ENCODE data around the gene ADGRB2.

Gene ADGRB2

DNA sequence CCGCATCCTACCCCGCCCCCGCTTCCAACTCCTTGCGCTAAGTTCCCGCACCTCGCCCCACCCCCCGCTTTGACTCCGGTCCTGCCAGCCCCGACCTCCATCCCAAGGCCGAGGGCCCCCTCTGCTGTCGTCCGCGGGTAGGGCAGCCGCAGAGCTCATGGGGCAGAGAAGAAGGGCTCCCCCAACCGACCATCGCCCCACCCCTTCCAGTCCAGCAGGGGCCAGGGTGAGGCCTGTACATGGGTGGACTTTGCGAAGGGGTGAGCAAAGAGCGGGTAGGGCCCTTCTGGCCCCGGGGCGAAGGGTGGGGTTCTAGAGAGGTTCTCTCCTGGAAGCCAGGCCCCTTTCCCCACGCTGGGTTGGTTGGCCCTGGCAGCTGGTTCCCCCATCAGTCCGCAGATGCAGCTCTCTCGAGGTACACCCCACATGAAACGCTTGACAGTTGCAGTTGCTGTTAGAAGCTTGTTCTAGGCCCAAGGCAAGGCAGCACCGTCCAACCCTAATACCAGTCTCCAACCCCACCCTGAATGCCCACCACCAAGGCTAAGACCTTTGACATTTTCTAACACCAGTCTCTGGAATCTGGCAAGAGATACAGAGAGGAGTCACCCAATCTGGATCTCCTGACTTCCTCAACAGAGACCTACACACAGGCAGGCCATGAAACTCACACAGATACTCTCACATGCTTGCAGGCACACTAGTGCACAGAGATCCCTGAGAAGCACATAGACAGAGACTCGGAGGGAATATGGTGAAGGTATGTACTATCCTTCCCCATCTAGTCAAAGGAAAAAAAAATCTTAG is 25.3 kb upstream of the ADGRB2 start:
- peak; percentile 94 for DNase-seq
- no peak overlapping the region for H2AK5ac ChIP-seq (ENCODE audit: low read length)
- H3K4me1 ChIP-seq (ENCODE audit: control insufficient read depth, low read depth, low read length) = peaks cover 2% of the 10 kb centered on the region
- no peak overlapping the region for H2BK120ac ChIP-seq (ENCODE audit: low read depth, low read length)
- no peak overlapping the region for H3K23ac ChIP-seq (ENCODE audit: low read length)
- no peaks in the 10 kb centered on the region for H3K27me3 ChIP-seq (ENCODE audit: insufficient read depth, low read length, poor library complexity)
- H3K4me3 ChIP-seq (ENCODE audit: low read length) = no peak overlapping the region
- no peak overlapping the region for H3K9ac ChIP-seq (ENCODE audit: low read length)
- no peak overlapping the region for H3K18ac ChIP-seq (ENCODE audit: low read length)
- no peaks in the 10 kb centered on the region for H3K36me3 ChIP-seq (ENCODE audit: control insufficient read depth, insufficient read depth, low read length)
- no peak overlapping the region for H3K4me2 ChIP-seq (ENCODE audit: low read length)
- H4K8ac ChIP-seq (ENCODE audit: low read depth, low read length) = no peak overlapping the region
- no CpG with 5 or more reads among the region's 26 CpGs for WGBS (ENCODE audit: extremely low coverage, insufficient coverage, low lambda C conversion rate)
- H3K27ac ChIP-seq (ENCODE audit: low read depth, low read length) = no peak overlapping the region
- peak overlapping the region; percentile 85 for H3K56ac ChIP-seq (ENCODE audit: low read length)
- H3K4ac ChIP-seq (ENCODE audit: low read depth, low read length) = no peak overlapping the region
- no peak overlapping the region for H2BK15ac ChIP-seq (replicated peaks; ENCODE audit: low read depth)
- no peak overlapping the region for H2BK5ac ChIP-seq (ENCODE audit: low read length)
- no peaks in the 10 kb centered on the region for H3K79me1 ChIP-seq (ENCODE audit: low read length)
- no peak overlapping the region for H4K5ac ChIP-seq (ENCODE audit: low read length)
- no peaks in the 10 kb centered on the region for H3K79me2 ChIP-seq (ENCODE audit: control insufficient read depth, insufficient read depth, low read length)

DNA sequence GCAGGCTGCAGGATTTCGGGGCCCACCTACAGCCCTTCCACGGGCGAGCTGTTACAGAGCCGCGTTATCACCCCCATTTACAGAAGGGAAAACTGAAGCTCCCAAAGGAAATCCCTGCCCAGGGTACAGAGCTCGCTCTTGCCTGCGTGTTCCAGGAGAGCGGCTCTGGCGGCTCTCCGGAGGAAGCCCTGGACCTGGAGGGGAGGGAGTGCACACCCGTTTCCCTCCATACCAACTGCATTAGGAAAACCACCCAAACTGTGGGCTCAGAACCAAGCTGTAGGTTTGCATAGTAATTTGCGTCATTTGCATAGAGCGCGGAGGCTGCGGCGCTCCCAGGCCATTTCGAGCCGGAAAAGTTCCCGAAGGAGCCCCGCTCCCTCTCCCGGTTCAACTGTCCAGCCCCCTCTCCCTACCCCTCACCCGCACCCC is 24.7 kb upstream of the ADGRB2 start:
- Histone ChIP-seq H3K4ac (ENCODE audit: low read depth, low read length) (no peak overlapping the region), H3K56ac (ENCODE audit: low read length) (peak overlapping the region; percentile 85), H2BK15ac (replicated peaks; ENCODE audit: low read depth) (no peak overlapping the region), H3K4me1 (ENCODE audit: control insufficient read depth, low read depth, low read length) (peaks cover 2% of the 10 kb centered on the region), H3K27me3 (ENCODE audit: insufficient read depth, low read length, poor library complexity) (no peaks in the 10 kb centered on the region), H3K18ac (ENCODE audit: low read length) (no peak overlapping the region), H2BK5ac (ENCODE audit: low read length) (no peak overlapping the region), H3K36me3 (ENCODE audit: control insufficient read depth, insufficient read depth, low read length) (no peaks in the 10 kb centered on the region), H2BK120ac (ENCODE audit: low read depth, low read length) (no peak overlapping the region), H4K5ac (ENCODE audit: low read length) (no peak overlapping the region), H4K8ac (ENCODE audit: low read depth, low read length) (no peak overlapping the region), H3K4me3 (ENCODE audit: low read length) (peak overlapping the region; percentile 48), H3K23ac (ENCODE audit: low read length) (no peak overlapping the region), H3K27ac (ENCODE audit: low read depth, low read length) (no peak overlapping the region), H3K79me1 (ENCODE audit: low read length) (no peaks in the 10 kb centered on the region), H3K79me2 (ENCODE audit: control insufficient read depth, insufficient read depth, low read length) (no peaks in the 10 kb centered on the region), H2AK5ac (ENCODE audit: low read length) (no peak overlapping the region), H3K9ac (ENCODE audit: low read length) (peak overlapping the region; percentile 63), H3K4me2 (ENCODE audit: low read length) (peak overlapping the region; percentile 99)
- no CpG with 5 or more reads among the region's 22 CpGs for WGBS (ENCODE audit: extremely low coverage, insufficient coverage, low lambda C conversion rate)
- DNase-seq = peak; percentile 71

- peak; percentile 96 for DNase-seq
- H2BK15ac ChIP-seq (replicated peaks; ENCODE audit: low read depth) = no peak overlapping the region
- peak overlapping the region; percentile 89 for H3K56ac ChIP-seq (ENCODE audit: low read length)
- peak overlapping the region; percentile 3 for H3K23ac ChIP-seq (ENCODE audit: low read length)
- no CpG with 5 or more reads among the region's 39 CpGs for WGBS (ENCODE audit: extremely low coverage, insufficient coverage, low lambda C conversion rate)
- no peak overlapping the region for H3K4ac ChIP-seq (ENCODE audit: low read depth, low read length)
- peaks cover 4% of the 10 kb centered on the region for H3K4me1 ChIP-seq (ENCODE audit: control insufficient read depth, low read depth, low read length)
- no peak overlapping the region for H4K5ac ChIP-seq (ENCODE audit: low read length)
- no peaks in the 10 kb centered on the region for H3K27me3 ChIP-seq (ENCODE audit: insufficient read depth, low read length, poor library complexity)
- peak overlapping the region; percentile 81 for H2BK5ac ChIP-seq (ENCODE audit: low read length)
- no peaks in the 10 kb centered on the region for H3K79me2 ChIP-seq (ENCODE audit: control insufficient read depth, insufficient read depth, low read length)
- no peaks in the 10 kb centered on the region for H3K79me1 ChIP-seq (ENCODE audit: low read length)
- H3K27ac ChIP-seq (ENCODE audit: low read depth, low read length) = peak overlapping the region; percentile 46
- peak overlapping the region; percentile 99 for H3K4me2 ChIP-seq (ENCODE audit: low read length)
- H2AK5ac ChIP-seq (ENCODE audit: low read length) = peak overlapping the region; percentile 64
- H3K4me3 ChIP-seq (ENCODE audit: low read length) = peak overlapping the region; percentile 61
- H2BK120ac ChIP-seq (ENCODE audit: low read depth, low read length) = no peak overlapping the region
- peak overlapping the region; percentile 85 for H3K9ac ChIP-seq (ENCODE audit: low read length)
- no peak overlapping the region for H4K8ac ChIP-seq (ENCODE audit: low read depth, low read length)
- no peaks in the 10 kb centered on the region for H3K36me3 ChIP-seq (ENCODE audit: control insufficient read depth, insufficient read depth, low read length)
- peak overlapping the region; percentile 91 for H3K18ac ChIP-seq (ENCODE audit: low read length)
Measured at GRCh38 chr1:31788138-31788824, 24.1 kb upstream of the ADGRB2 start.

DNA sequence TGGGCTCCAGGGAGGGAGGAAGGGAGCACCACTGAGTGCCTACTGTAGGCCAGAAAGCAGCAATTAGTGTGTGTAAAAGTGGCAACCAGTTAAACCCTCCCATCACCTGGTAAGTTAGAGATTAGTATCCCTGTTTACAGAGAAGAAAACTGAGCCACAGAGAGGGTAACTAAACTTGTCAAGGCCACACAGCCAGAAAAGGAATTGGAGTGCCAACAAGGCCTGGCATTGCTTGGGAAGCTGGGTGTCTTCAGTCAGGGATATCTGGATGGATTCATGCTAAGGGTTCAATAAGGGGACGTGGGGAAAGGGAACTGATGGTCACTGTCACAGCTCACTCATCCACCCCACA is 23.6 kb upstream of the ADGRB2 start:
- Histone ChIP-seq H3K4me1 (ENCODE audit: control insufficient read depth, low read depth, low read length) (peaks cover 6% of the 10 kb centered on the region), H3K56ac (ENCODE audit: low read length) (peak overlapping the region; percentile 89), H3K79me1 (ENCODE audit: low read length) (no peaks in the 10 kb centered on the region), H3K4me3 (ENCODE audit: low read length) (no peak overlapping the region), H3K27ac (ENCODE audit: low read depth, low read length) (no peak overlapping the region), H3K18ac (ENCODE audit: low read length) (no peak overlapping the region), H3K9ac (ENCODE audit: low read length) (peak overlapping the region; percentile 85), H3K23ac (ENCODE audit: low read length) (no peak overlapping the region), H2BK5ac (ENCODE audit: low read length) (no peak overlapping the region), H3K4me2 (ENCODE audit: low read length) (peak overlapping the region; percentile 70), H3K4ac (ENCODE audit: low read depth, low read length) (no peak overlapping the region), H2BK15ac (replicated peaks; ENCODE audit: low read depth) (no peak overlapping the region), H3K36me3 (ENCODE audit: control insufficient read depth, insufficient read depth, low read length) (no peaks in the 10 kb centered on the region), H3K27me3 (ENCODE audit: insufficient read depth, low read length, poor library complexity) (no peaks in the 10 kb centered on the region), H3K79me2 (ENCODE audit: control insufficient read depth, insufficient read depth, low read length) (no peaks in the 10 kb centered on the region), H4K5ac (ENCODE audit: low read length) (no peak overlapping the region), H2AK5ac (ENCODE audit: low read length) (peak overlapping the region; percentile 64), H2BK120ac (ENCODE audit: low read depth, low read length) (no peak overlapping the region), H4K8ac (ENCODE audit: low read depth, low read length) (no peak overlapping the region)
- no CpG with 5 or more reads among the region's 1 CpG for WGBS (ENCODE audit: extremely low coverage, insufficient coverage, low lambda C conversion rate)
- no peak for DNase-seq

GRCh38 chr1:31787261-31787660 is 23.1 kb upstream of the ADGRB2 start:
- H4K8ac ChIP-seq (ENCODE audit: low read depth, low read length) = no peak overlapping the region
- H4K5ac ChIP-seq (ENCODE audit: low read length) = no peak overlapping the region
- no peak overlapping the region for H3K9ac ChIP-seq (ENCODE audit: low read length)
- H3K4me1 ChIP-seq (ENCODE audit: control insufficient read depth, low read depth, low read length) = peaks cover 11% of the 10 kb centered on the region
- H3K79me1 ChIP-seq (ENCODE audit: low read length) = no peaks in the 10 kb centered on the region
- no peak overlapping the region for H2BK5ac ChIP-seq (ENCODE audit: low read length)
- H3K27ac ChIP-seq (ENCODE audit: low read depth, low read length) = no peak overlapping the region
- H3K4me2 ChIP-seq (ENCODE audit: low read length) = no peak overlapping the region
- no peak overlapping the region for H3K4ac ChIP-seq (ENCODE audit: low read depth, low read length)
- H3K4me3 ChIP-seq (ENCODE audit: low read length) = no peak overlapping the region
- no peak overlapping the region for H3K18ac ChIP-seq (ENCODE audit: low read length)
- H3K27me3 ChIP-seq (ENCODE audit: insufficient read depth, low read length, poor library complexity) = no peaks in the 10 kb centered on the region
- no peak for DNase-seq
- no peak overlapping the region for H3K56ac ChIP-seq (ENCODE audit: low read length)
- H2AK5ac ChIP-seq (ENCODE audit: low read length) = no peak overlapping the region
- no peaks in the 10 kb centered on the region for H3K36me3 ChIP-seq (ENCODE audit: control insufficient read depth, insufficient read depth, low read length)
- no peak overlapping the region for H2BK120ac ChIP-seq (ENCODE audit: low read depth, low read length)
- no peaks in the 10 kb centered on the region for H3K79me2 ChIP-seq (ENCODE audit: control insufficient read depth, insufficient read depth, low read length)
- H3K23ac ChIP-seq (ENCODE audit: low read length) = no peak overlapping the region
- H2BK15ac ChIP-seq (replicated peaks; ENCODE audit: low read depth) = no peak overlapping the region
- WGBS (ENCODE audit: extremely low coverage, insufficient coverage, low lambda C conversion rate) = no CpG with 5 or more reads among the region's 3 CpGs

Measured in mesendoderm (in vitro differentiated cells).